DND-41 (cell line): ENCODE data around the gene SLC25A45.
A peak's percentile ranks its signal among the peaks of the same experiment; 100 is the strongest.

Experiments
- ATAC-seq: fragments of 200-7000 bp; cut with Tn5 transposase; 3 replicates; pipeline ENCODE4 v1.9.1; 2021; ENCODE audit warnings: low read depth; ENCODE audit not compliant: insufficient read depth
- DNase-seq: peaks from one replicate; pipeline ENCODE4 v3.0.0-alpha.2; 2020
- H2AFZ ChIP-seq: 2 replicates; pipeline ENCODE4 v1.6.0; 2012; ENCODE audit warnings: low read depth, low read length
- H3K27ac ChIP-seq: 2 replicates; pipeline ENCODE4 v1.5.1; 2012; ENCODE audit warnings: low read length, inconsistent platforms
- H3K27me3 ChIP-seq: fragments of 200-600 bp; sonication (generic); 2 replicates; pipeline ENCODE4 v1.6.0; 2012; ENCODE audit warnings: low read length, mild to moderate bottlenecking, inconsistent platforms; ENCODE audit not compliant: insufficient read depth, poor library complexity
- H3K36me3 ChIP-seq: 2 replicates; pipeline ENCODE4 v1.5.1; 2012; ENCODE audit warnings: low read length, inconsistent platforms; ENCODE audit not compliant: insufficient read depth
- H3K4me1 ChIP-seq: 2 replicates; pipeline ENCODE4 v1.5.1; 2012; ENCODE audit warnings: mild to moderate bottlenecking, low read length; ENCODE audit not compliant: insufficient read depth
- H3K4me2 ChIP-seq: 2 replicates; pipeline ENCODE4 v1.6.0; 2012; ENCODE audit warnings: mild to moderate bottlenecking, moderate library complexity, low read length, inconsistent platforms; ENCODE audit not compliant: insufficient read depth
- H3K4me3 ChIP-seq, 2 experiments: fragments of 200-600 bp in 1 of 2; shearing (Covaris generic) in 1 of 2; 2 replicates each; pipeline ENCODE4 v1.5.1; 2012 to 2016; ENCODE audit warnings: inconsistent platforms in 2 of 2, low read length in 2 of 2, mild to moderate bottlenecking in 2 of 2, low read depth in 1 of 2, moderate library complexity in 1 of 2
- H3K79me2 ChIP-seq: 2 replicates; pipeline ENCODE4 v1.6.0; 2012; ENCODE audit warnings: low read length, inconsistent platforms; ENCODE audit not compliant: insufficient read depth
- H3K9ac ChIP-seq: 2 replicates; pipeline ENCODE4 v1.6.0; 2012; ENCODE audit warnings: low read depth, mild to moderate bottlenecking, inconsistent platforms, low read length, moderate library complexity
- H3K9me3 ChIP-seq: 2 replicates; pipeline ENCODE4 v1.5.1; 2012; ENCODE audit warnings: low read length, moderate library complexity, mild to moderate bottlenecking, inconsistent platforms; ENCODE audit not compliant: insufficient read depth, severe bottlenecking
- H4K20me1 ChIP-seq: 2 replicates; pipeline ENCODE4 v1.6.0; 2012; ENCODE audit warnings: low read length; ENCODE audit not compliant: insufficient read depth
- EZH2 ChIP-seq: IDR thresholded peaks from 3 replicates; pipeline ENCODE4 v1.6.1; 2012; ENCODE audit warnings: borderline replicate concordance, low read depth, mild to moderate bottlenecking, moderate library complexity, low read length, inconsistent platforms; ENCODE audit not compliant: severe bottlenecking
- TF ChIP-seq, protein P1 (sequence below): IDR thresholded peaks from 2 replicates; pipeline ENCODE4 v1.5.1; 2012; ENCODE audit warnings: borderline replicate concordance, low read length, moderate library complexity, mild to moderate bottlenecking; ENCODE audit not compliant: poor library complexity, severe bottlenecking; ENCODE audit errors: extremely low read depth

SLC25A45 gene

DNA sequence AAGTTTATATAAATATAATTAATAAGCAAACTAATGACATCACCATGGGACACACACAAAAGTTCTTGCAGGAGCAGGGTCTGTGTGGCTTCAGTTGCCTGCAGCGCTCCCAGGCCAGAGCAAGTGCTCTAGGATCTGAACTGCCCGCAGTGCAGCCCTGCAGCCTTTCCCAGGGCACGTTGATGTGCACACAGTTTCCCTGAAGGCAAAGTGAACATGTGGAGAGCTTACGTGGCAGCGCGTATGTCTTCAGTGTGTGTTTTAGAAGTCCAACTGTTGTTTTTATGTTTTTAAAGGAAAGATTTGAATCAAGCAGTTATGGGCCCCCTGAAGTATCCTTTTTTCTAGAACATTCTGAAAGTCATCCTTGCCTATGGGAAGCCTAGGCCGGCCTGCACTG, 29.1 kb downstream of the SLC25A45 start:
- H3K36me3 ChIP-seq = peaks cover 37% of the 10 kb centered on the region
- no peaks in the 10 kb centered on the region for H3K27me3 ChIP-seq
- H3K9me3 ChIP-seq = no peaks in the 10 kb centered on the region
- no peak overlapping the region for H3K4me2 ChIP-seq
- DNase-seq (no peak), ATAC-seq (no peak)
- H4K20me1 ChIP-seq = 0 out of 2 replicates have a peak, but pooled peaks cover 4% of the 10 kb centered on the region
- no peak overlapping the region for H3K9ac ChIP-seq
- no peak overlapping the region for H3K4me3 ChIP-seq
- no peak for TF ChIP-seq EZH2
- TF ChIP-seq, protein P1, sequence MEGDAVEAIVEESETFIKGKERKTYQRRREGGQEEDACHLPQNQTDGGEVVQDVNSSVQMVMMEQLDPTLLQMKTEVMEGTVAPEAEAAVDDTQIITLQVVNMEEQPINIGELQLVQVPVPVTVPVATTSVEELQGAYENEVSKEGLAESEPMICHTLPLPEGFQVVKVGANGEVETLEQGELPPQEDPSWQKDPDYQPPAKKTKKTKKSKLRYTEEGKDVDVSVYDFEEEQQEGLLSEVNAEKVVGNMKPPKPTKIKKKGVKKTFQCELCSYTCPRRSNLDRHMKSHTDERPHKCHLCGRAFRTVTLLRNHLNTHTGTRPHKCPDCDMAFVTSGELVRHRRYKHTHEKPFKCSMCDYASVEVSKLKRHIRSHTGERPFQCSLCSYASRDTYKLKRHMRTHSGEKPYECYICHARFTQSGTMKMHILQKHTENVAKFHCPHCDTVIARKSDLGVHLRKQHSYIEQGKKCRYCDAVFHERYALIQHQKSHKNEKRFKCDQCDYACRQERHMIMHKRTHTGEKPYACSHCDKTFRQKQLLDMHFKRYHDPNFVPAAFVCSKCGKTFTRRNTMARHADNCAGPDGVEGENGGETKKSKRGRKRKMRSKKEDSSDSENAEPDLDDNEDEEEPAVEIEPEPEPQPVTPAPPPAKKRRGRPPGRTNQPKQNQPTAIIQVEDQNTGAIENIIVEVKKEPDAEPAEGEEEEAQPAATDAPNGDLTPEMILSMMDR = no peak
- no peak overlapping the region for H3K27ac ChIP-seq
- no peak overlapping the region for H2AFZ ChIP-seq
- H3K4me1 ChIP-seq = peaks cover 21% of the 10 kb centered on the region
- H3K79me2 ChIP-seq = no peaks in the 10 kb centered on the region

DNA sequence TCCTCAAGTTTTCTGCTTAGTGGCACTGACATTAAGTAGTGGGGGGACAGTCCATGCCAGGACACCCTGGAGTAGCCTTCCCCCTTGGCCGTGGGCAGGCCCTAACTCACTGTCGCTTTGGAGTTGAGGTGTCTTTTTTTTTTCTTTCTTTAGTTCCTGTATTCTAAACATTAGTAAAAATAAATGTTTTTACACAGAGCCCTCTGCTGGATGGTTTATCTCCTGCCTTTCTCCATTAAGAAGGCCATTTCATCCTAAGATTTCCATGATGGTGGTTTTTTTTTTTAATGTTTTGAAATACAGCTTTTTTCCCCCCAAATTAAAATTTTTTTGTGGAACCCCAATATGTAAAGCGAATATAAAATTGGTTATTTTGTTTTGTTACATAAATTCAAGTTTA, 29.7 kb downstream of the SLC25A45 start:
- ATAC-seq = no peak
- TF ChIP-seq EZH2 = no peak
- TF ChIP-seq, protein P1 = peak; percentile 46
- Histone ChIP-seq H3K27me3 (no peaks in the 10 kb centered on the region), H3K36me3 (peaks cover 43% of the 10 kb centered on the region), H4K20me1 (no peaks in the 10 kb centered on the region), H3K9me3 (no peaks in the 10 kb centered on the region), H3K27ac (no peak overlapping the region), H2AFZ (no peak overlapping the region), H3K4me1 (peaks cover 21% of the 10 kb centered on the region), H3K79me2 (no peaks in the 10 kb centered on the region), H3K4me2 (no peak overlapping the region), H3K4me3 (no peak overlapping the region), H3K9ac (no peak overlapping the region)
- DNase-seq = no peak

DNA sequence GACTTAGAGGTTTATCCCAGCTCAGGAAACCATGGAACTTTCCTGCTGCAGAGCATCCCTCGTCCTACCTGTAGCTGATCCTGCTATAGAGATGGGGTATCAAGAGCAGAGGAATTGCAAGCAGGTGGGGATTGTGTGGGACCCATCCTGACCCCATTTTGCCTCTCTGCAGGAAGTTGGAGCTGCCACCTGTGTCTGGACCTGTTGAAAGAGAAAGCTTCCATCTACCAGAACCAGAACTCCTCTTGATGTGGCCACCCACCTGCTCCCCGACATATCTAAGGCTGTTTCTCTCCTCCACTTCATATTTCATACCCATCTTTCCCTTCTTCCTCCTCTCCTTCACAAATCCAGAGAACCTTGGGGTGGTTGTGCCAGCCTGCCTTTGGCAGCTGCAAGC, 30.9 kb downstream of the SLC25A45 start:
- Histone ChIP-seq H3K36me3 (peaks cover 53% of the 10 kb centered on the region), H3K4me3 (no peak overlapping the region), H4K20me1 (no peaks in the 10 kb centered on the region), H3K4me1 (peaks cover 21% of the 10 kb centered on the region), H3K9ac (no peak overlapping the region), H3K79me2 (no peaks in the 10 kb centered on the region), H3K4me2 (no peak overlapping the region), H2AFZ (no peak overlapping the region), H3K27ac (no peak overlapping the region), H3K9me3 (no peaks in the 10 kb centered on the region), H3K27me3 (no peaks in the 10 kb centered on the region)
- DNase-seq (no peak), ATAC-seq (no peak)
- TF ChIP-seq, protein P1 = no peak
- no peak for TF ChIP-seq EZH2

DNA sequence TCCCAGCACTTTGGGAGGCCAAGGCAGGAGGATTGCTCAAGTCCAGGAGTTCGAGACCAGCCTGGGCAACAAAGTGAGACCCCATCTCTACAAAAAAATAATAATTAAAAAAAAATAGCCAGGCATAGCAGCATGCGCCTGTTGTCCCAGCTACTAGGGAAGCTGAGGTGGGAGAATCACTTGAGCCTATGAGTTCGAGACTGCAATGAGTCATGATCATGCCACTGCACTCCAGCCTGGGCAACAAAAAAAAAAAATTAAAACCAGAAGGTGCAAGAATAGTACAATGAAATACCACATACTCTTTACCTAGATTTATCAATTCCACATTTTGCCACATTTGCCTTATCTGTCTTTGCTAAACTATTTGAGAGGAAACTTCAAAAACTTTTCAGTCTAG, 40.6 kb downstream of the SLC25A45 start:
- Histone ChIP-seq H3K27ac (no peak overlapping the region), H3K79me2 (peaks cover 42% of the 10 kb centered on the region), H3K9me3 (no peaks in the 10 kb centered on the region), H3K4me3 (no peak overlapping the region), H2AFZ (no peak overlapping the region), H3K4me2 (no peak overlapping the region), H3K4me1 (no peaks in the 10 kb centered on the region), H3K9ac (no peak overlapping the region), H4K20me1 (peaks cover 23% of the 10 kb centered on the region; the same call in 1 of the 2 replicates), H3K36me3 (peaks cover 82% of the 10 kb centered on the region), H3K27me3 (no peaks in the 10 kb centered on the region)
- ATAC-seq (no peak), DNase-seq (no peak)
- TF ChIP-seq EZH2 = no peak
- TF ChIP-seq, protein P1 = no peak
